Dermis blood vessel endothelial cell (primary cell): ENCODE data around the gene MOCOS. TPM values are rescaled to one million over a fixed set of nuclear protein-coding genes. Genes with fewer than 3 reads are reported as not detected.
"Not testable (repeated sequence)": the region's sequence is repeated elsewhere in the genome, so short reads cannot be mapped to it uniquely, and the experiment has no call there.

Experiments used
- DNase-seq: peaks from one replicate; pipeline ENCODE4 v3.0.0; 2010
- total RNA-seq: library from RNA; depleted of rRNA; stranded (reverse); fragments of >200 nt; gene quantifications from 2 replicates; pipeline ENCODE4 v1.2.3, GENCODE V29; 2014

Gene MOCOS
- total RNA-seq, 1 donor from 2014 or later: 0.34 TPM

DNA sequence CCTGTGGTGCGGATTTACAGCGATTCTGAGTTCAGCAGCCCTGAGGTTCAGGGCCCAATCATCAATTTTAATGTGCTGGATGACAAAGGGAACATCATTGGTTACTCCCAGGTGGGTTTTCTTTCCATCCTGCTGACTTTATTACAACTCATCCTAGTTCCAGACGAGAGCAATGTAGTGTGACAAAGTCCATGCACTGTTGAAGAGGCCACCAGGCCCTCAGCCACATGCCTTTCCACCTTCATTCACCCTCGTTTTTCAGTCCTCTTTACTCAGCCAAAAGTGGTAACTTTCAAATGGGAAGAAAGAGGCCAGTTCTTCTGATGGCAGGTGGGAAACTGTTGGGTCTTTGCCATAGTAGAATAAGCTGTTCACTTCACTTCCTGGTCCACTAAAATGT is 17.9 kb downstream of the MOCOS start:
- DNase-seq: no peak

DNA sequence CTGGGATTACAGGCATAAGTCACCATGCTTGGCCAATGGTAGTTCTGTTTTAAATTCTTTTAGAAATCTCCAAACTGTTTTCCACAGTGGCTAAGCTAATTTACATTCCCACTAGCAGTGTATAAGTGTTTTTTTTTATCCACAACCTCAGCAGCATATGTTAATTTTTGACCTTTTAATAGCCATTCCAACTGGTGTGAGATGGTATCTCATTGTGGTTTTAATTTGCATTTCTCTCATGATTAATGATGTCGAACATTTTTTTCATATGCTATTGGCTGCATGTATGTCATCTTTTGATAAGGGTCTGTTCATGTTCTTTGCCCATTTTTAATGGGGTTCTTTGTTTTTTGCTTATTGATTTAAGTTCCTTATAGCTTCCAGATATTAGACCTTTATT is 20.0 kb downstream of the MOCOS start:
- no peak for DNase-seq

DNA sequence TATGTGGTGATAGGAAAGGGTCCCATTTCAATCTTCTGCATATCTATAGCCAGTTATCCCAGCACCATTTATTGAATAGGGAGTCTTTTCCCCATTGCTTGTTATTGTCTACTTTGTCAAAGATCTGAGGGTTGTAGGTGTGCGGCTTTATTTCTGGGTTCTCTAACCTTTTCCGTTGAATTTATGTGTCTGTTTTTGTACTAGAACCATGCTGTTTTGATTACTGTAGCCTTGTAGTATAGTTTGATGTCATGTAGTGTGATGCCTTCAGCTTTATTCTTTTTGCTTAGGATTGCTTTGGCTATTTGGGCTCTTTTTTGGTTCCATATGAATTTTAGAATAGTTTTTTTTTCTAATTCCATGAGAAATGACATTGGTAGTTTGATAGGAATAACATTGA is 20.7 kb downstream of the MOCOS start:
- not testable (repeated sequence) for DNase-seq

DNA sequence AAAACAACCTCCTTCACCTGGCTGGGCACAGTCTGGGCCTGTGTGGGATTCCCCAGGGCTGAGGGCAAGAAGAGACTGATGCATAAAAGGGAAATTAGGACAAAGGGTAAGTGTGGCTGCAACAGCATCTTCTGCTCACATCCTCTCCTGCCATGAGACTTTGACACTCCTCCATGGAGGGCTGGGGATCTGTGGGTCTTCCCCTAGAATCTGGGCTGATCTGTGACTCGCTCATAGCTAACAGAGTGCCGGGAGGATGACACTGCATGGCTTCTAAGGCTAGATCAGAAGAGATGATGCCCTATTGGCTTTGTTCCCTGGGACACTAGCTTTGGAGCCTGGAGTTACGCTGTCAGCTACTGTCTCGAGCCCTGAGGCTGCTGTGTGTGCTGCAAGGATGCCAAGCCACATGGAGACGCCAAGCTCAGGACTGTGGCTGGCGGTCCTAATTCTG is 24.3 kb downstream of the MOCOS start:
- no peak for DNase-seq

DNA sequence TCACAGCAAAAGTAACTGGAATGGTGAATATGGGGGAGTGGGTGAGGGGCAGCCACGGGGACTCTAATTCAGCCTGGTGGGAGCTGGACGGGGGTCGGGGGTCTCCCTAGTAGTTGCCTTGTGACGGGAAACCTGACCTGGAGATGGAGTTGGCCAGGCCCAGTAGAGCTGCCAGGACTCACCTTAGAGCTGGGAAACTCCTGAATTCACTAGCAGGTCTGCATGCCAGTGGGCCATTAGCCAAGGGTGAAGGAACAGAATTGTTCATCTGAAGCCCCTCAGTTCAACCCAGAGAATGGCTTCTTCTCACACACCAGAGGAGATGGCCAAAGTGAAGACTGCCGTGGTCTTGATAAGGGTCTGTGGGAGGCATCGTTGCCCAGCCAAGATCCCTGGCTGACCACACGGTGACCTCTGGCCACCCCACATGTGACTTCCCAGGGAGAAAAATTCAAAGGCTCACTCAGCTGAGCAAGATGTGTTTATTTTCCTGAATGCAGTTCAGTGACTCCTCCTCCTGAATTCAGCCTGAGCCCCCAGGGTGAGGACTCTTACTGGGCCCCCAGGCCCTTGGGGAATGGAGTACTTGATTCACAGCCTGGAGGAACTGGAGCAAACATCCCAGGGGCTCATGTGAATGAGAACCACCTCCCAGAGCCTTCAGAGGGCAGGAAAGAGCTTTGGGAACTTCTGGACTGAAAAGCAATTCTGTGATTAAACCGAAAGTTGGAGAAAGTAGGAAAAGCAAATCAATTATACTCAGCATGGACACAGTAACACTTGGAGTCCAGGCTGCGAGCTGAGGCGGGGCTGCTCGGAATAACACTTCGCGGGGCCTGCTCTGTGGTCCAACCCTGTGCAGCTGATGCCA is 25.2 kb downstream of the MOCOS start:
- DNase-seq: no peak

DNA sequence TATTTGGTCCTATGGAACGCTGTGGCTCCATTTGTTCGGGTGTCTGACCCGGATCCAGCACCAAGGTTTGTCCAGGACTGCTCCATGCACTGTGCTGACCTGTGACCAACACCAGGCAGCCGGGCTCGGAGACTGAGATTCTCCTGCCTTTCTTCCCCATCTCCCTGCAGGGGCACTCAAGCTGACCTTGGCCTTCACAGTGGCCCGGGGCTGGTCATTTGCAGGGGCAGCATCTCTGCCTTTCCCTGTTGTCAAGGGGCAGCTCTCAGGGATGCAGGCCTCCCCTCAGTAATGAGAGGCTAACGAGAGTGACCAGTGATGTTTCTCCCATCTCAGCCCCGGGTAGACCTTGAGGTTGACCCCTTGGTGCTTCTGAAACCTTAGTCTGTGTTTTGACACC is 27.5 kb downstream of the MOCOS start:
- DNase-seq: no peak

DNA sequence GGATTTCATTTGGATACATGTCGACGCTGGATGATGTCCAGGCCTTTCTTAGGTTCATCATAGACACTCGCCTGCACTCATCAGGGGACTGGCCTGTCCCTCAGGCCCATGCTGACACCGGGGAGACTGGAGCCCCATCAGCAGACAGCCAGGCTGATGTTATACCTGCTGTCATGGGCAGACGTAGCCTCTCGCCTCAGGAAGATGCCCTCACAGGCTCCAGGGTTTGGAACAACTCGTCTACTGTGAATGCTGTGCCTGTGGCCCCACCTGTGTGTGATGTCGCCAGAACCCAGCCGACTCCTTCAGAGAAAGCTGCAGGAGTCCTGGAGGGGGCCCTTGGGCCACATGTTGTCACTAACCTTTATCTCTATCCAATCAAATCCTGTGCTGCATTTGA is 28.3 kb downstream of the MOCOS start:
- DNase-seq: no peak

DNA sequence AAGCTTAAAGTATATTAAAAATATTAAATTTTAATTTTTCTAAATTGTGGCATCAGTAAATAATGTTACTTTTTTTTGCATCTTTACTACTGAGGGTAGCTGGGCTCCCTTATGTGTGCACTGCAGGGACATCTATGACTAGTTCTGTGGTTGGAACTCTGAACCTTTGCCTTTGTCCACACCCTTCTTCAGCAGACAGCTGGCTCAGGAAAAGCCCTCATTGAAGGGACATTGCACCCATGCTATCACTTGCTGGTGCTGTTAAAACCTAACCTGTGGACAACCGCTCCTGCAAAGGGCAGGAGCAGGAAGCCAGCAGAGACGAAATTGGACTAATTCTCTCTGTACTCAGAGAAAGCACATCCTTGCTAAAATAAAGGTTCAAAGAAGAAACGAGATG is 30.1 kb downstream of the MOCOS start:
- DNase-seq: no peak

DNA sequence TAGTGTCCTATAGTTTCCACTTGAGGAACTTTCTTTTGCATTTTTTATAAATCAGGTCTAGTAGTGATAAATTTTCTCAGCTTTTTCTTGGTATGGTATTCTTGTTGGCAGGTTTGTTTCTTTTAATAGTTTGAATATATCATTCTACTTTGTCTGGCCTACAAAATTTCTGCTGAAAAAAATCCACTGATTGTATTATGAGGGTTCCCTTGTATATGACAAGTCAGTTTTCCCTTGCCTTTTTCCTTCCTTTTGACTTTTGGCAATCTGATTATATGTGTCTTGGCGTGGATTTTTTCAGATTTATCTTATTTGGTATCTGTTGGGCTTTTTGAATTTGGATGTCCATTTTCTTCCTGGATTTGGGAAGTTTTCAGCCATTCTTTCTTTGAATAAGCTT is 41.9 kb downstream of the MOCOS start:
- no peak for DNase-seq

DNA sequence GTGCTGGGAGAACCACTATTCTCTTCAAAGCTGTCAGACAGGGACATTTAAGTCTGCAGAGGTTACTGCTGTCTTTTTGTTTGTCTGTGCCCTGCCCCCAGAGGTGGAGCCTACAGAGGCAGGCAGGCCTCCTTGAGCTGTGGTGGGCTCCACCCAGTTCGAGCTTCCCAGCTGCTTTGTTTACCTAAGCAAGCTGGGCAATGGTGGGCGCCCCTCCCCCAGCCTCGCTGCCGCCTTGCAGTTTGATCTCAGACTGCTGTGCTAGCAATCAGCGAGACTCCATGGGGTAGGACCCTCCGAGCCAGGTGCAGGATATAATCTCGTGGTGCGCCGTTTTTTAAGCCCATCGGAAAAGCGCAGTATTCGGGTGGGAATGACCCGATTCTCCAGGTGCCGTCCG is 53.2 kb downstream of the MOCOS start:
- not testable (repeated sequence) for DNase-seq

DNA sequence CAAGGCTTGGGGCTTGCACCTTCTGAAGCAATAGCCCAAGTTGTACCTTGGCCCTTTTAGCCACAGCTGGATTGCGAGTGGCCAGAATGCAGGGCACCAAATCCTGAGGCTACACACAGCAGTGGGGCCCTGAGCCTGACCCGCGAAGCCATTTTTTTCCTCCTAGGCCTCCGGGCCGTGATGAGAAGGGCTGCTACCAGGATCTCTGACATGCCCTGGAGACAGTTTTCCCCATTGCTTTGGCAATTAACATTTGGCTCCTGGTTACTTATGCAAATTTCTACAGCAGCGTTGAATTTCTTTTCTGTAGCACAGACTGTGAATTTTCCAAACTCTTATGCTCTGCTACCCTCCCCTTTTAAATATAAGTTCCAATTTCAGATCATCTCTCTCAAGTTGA is 54.5 kb downstream of the MOCOS start:
- no peak for DNase-seq

DNA sequence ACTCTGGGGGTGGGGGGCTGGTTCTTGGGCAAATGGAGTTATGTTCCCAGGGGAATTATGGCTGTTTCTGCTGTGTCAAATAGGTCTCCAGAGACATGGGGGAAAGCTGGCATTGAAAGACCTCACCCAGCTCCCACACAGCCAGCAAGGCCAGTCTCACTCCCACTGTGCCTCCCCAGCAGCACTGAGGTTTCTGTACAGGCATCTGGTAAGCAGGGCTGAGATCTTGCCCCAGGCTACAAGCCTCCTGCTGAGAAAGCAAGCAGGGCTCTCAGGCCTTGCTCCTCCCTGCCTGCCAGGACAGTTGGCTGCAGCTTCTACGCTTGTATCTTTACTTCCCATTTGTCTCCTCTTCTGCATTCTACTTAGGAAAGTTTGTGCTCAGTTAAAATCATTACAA is 59.7 kb downstream of the MOCOS start:
- no peak for DNase-seq

DNA sequence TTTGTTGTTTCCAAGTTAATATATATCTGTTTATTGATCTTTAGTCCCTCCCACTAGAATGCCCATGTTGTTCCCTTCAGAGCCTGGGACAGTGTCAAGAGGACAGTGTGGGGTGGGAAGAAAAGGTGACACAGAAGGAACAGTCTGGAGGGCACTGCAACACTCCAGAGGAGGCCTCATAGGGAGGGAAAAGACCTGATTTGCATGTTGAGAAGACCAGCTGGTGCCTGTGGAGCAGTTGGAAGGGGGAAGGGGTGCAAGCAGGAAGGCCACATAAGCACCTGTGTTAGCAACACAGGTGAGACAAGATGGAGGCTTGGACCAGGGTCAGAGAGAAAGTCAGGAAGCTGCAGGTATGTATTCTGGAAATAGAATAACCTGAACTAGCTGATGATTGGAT is 62.1 kb downstream of the MOCOS start:
- DNase-seq: no peak

DNA sequence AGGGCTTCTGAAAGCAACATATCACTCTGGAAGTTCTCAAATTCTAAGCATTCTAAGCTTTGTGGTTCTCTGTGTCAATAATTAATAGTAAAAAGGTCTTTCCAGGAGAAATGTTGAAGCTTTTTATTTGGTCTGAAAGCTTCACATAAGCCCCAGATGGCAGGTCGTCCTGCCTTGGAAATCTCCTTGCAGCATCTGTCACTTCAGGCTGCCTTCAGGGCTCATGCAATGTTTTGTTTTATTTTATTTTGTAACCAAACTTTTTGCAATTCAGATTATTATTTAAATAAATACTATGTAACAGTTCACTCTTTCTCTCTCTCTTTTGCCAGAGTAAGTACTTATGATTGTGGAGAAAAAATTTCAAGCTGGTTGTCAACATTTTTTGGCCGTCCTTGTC is 63.5 kb downstream of the MOCOS start:
- DNase-seq: no peak

DNA sequence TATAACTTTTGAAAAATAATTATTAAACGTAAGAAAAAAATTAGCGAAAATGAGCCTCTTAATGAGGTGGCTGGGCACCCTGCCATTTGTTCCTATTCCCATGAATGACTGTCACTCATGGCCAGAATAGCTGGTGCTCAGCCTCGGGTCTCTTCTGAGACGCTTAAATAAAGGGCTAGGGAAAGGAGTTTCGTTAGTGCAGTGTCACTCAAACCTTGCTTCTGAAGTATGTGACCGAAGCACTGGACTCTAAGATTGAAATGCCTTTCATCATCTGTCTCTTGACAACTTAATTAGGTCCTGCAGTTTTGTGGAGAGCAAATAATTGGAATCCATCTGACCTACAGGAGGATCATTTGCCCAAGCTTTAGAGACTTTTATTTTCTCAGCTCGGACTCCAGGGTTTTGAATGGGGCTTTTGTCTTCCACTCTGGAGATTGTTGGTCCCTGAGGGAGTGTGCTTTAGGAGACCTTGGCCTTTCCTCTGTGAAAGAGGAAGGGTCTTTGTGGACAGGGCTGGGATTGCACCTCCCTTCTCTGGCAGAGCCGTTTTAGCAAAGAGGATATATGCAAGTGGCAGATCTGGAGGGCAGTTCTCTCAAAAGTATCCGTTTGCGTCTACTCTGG is 67.9 kb downstream of the MOCOS start:
- no peak for DNase-seq

DNA sequence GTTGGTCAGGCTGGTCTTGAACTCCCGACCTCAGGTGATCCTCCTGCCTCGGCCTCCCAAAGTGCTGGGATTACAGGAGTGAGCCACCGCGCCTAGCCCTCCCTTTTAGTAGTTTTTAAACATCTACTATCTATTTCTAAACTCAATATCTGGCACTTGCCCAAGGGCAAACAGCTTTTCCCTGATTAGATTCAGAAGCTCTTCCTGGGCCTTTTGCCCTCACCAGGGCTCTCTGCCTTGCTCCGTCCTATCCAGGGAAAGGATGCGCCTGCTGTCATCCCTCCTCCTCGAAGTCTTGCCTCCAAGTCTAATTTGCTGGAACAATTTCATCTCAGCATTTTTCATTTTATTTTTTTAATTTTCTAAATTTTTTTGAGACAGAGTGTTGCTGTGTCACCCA is 68.8 kb downstream of the MOCOS start:
- no peak for DNase-seq

DNA sequence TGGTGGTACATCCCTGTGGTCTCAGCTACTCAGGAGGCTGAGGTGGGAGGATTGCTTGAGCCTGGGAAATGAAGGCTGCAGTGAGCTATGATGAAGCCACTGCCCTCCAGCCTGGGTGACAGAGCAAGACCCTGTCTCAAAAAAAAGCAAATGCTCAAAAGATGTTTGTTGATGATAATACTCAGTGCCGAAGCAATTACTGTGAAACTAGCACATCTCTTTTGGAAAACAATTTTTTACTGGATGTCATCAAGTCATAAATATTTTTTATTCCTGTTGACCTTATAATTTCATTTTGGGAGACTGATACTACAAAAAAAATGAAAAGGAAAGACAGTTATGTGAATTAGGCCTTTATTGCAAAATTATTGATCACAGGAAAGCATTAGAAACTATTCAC is 75.7 kb downstream of the MOCOS start:
- DNase-seq: no peak

DNA sequence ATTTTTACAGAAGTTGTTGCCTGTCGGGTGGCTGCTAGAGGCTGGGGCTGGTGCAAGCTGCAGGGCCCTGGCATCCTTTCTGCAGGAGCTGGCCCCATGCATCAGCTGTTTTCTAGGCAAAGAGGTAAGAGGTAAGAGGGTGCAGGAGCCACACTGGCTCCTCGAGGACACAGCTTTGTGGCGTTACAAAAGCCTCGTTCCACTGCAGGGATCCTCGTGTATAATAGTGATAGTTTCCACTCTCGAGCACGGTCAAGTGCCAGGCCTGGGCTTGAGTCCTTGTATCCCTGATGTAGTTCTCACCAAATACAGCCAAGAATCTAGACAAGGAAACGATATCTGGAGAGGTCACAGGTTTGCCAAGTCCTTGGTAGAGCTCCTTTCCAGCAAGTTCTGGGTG is 77.0 kb downstream of the MOCOS start:
- no peak for DNase-seq

DNA sequence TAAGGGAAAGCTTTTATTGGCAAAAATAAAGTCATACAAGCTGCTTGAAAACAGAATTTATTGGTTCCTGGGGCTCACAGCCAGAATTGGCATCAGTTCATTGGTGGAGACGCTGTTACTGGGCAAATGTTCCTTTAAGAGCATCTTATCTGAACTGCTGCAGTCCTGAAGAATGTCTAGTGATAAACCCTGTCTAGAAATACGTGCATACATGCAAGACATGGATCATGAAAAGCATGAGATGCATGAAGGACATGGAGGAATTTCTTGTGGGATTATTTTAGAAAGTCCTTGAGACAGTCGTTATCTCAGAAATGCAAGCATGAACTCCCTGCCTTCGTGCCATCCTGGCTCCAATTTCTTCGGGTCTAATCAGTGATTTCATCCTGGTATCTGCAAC is 77.7 kb downstream of the MOCOS start:
- no peak for DNase-seq

DNA sequence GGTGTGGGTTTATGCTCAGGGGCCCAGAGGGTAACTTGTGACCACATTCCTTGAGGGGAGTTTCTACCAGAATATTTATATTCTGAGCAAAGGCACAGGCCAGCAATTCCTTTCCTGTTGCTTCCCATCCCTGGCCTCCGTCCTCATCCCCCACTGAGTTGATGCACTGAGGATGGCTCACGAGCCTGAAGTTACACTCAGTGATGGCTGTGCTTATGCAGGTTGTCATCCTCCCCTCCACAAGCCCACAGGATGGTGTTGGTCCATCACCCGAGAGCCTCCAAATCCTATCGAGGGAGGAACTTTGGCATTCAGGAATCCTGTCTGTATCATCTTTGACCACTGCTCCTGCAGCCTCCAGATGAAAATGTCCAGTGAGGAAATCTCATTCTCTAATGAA is 81.9 kb downstream of the MOCOS start:
- no peak for DNase-seq

DNA sequence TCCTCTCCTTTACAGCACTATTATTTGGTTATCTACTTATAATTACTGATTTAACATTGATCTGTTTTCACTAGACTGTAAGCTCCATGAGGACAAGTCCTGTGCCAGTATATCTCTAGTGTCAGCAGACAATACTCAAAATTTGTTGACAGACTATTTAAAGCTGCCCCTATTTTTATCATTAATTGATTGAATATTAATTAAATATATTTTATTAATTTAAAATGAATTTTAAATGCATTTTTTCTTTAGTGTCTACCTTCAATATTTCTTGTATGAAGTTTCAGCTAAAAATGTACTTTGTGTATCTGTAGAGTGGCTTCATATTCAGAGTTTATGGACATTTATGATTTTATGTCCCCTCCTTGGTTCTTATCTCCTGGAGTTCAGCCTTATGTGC is 83.9 kb downstream of the MOCOS start:
- no peak for DNase-seq

DNA sequence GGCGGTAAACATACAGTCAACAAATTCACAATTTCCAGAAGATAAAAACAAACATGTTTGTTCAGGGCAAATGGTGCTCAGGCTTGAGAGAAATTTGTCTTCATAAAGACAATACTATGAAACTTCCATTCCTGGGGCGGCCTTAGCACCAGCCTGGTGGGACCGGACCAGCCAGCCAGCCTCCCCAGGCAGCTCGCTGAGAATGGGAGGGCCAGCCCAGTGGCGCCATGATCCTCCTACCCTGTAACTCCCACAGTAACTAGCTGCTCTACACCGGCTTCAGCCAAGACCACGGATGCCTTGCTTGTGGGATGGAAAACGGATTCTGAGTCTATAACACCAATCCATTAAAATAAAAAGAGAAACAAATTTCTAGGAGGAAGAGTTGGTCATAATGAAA is 86.0 kb downstream of the MOCOS start:
- no peak for DNase-seq

DNA sequence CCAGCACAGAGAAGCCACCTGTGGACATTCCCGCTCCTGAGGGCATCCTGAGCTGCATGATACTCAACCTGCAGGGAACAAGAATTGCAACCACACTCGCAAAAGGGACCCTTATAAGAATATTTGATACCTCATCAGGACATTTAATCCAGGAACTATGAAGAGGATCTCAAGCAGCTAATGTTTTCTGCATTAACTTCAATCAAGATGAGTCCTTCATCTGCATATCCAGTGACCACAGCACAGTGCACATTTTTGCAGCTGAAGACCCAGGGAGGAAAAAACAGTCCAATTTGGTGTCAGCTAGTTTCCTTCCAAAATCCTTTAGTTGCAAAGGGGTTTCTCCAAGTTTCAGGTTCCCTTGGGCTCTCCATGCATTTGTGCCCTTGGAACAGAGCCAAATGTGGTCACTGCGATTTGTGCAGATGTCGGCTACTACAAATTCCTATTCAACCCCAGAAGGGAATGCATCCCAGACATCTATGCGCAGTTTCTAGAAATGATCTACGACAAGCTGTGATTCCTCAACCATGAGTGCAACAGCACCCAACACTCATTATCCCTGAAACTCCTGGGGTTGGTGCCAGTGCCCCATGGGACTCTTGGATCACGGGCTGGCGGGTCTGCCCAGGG is 86.9 kb downstream of the MOCOS start:
- no peak for DNase-seq

DNA sequence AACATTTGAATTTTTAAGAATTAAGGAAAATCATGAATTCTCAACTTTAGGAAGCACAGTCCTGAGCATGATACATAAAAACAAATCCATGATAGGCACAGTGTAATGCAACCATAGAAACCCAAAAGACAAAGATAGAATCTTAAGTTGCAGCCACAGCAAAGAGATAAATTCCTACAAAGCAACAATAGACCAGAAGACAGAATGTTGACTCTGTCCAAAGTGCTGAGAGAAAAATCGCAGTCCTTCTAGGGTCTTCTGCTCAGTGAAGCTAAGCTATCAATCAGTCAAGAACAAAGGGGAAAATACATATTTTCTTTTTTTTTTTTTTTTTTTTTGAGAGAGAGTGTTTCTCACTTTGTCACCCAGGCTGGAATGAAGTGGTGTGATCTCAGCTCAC is 88.3 kb downstream of the MOCOS start:
- DNase-seq: no peak
